GM08714 (cell line): ENCODE measurements around the gene MMP14.
A peak's percentile ranks its signal among the peaks of the same experiment; 100 is the strongest.
"Not testable (repeated sequence)": the region's sequence is repeated elsewhere in the genome, so short reads cannot be mapped to it uniquely, and the experiment has no call there.

Experiments used
- H3K4me3 ChIP-seq: fragments of 200-500 bp; sonication (Bioruptor generic); 2 replicates; pipeline ENCODE4 v1.5.1; 2014; ENCODE audit warnings: mild to moderate bottlenecking, low read length, inconsistent platforms
- ZNF274 ChIP-seq: IDR thresholded peaks from 2 replicates; pipeline ENCODE4 v1.6.1; 2012; ENCODE audit warnings: mild to moderate bottlenecking, low read depth, low read length

The MMP14 gene

GRCh38 chr14:22852940-22853767 lies 16.8 kb downstream of the MMP14 start:
- peak overlapping the region; percentile 18; the same call in 1 of the 2 replicates for H3K4me3 ChIP-seq
- TF ChIP-seq ZNF274: no peak

GRCh38 chr14:22854296-22854695 lies 17.9 kb downstream of the MMP14 start:
- not testable (repeated sequence) for H3K4me3 ChIP-seq

GRCh38 chr14:22854963-22855724 lies 18.8 kb downstream of the MMP14 start:
- no peak for TF ChIP-seq ZNF274
- H3K4me3 ChIP-seq: no peak overlapping the region

- no peak overlapping the region for H3K4me3 ChIP-seq
- no peak for TF ChIP-seq ZNF274
Observed at GRCh38 chr14:22856428-22856827, 20.0 kb downstream of the MMP14 start.

- H3K4me3 ChIP-seq: not testable (repeated sequence)
Observed at GRCh38 chr14:22860377-22860776, 24.0 kb downstream of the MMP14 start.

GRCh38 chr14:22861651-22862050 lies 25.3 kb downstream of the MMP14 start:
- no peak for TF ChIP-seq ZNF274
- no peak overlapping the region for H3K4me3 ChIP-seq

- H3K4me3 ChIP-seq: no peak overlapping the region
- no peak for TF ChIP-seq ZNF274
Observed at GRCh38 chr14:22864979-22865378, 28.6 kb downstream of the MMP14 start.

GRCh38 chr14:22865424-22866405 lies 29.3 kb downstream of the MMP14 start:
- H3K4me3 ChIP-seq: no peak overlapping the region
- TF ChIP-seq ZNF274: no peak

- no peak for TF ChIP-seq ZNF274
Observed at GRCh38 chr14:22866874-22867273, 30.5 kb downstream of the MMP14 start.

GRCh38 chr14:22870811-22871223 lies 34.4 kb downstream of the MMP14 start:
- no peak for TF ChIP-seq ZNF274
- H3K4me3 ChIP-seq: peak overlapping the region; percentile 87

More at GRCh38 chr14:22866874-22867273, 30.5 kb downstream of the MMP14 start:
- no peak overlapping the region for H3K4me3 ChIP-seq

GRCh38 chr14:22871224-22872032 lies 35.0 kb downstream of the MMP14 start, which contains the start of gene LRP10:
Gene LRP10, plus strand, starts transcription at chr14:22871740. Its CDS starts 564 bp downstream, at chr14:22872304.
- H3K4me3 ChIP-seq: peak within 1 kb of the TSS; percentile 87
- TF ChIP-seq ZNF274: no peak

- no peak for TF ChIP-seq ZNF274
- peak overlapping the region; percentile 87 for H3K4me3 ChIP-seq
Observed at GRCh38 chr14:22872033-22872832, 35.8 kb downstream of the MMP14 start.
